ENCODE measurements around the gene SLC24A4. TPM values are rescaled to one million over a fixed set of nuclear protein-coding genes. Genes with fewer than 3 reads are reported as not detected.

The SLC24A4 gene
- total and polyA plus RNA-seq, 2 experiments from 2014 or later = 0.46 to 0.50 TPM

GRCh38 chr14:92542766-92543554, 220.0 kb downstream of the SLC24A4 start:
- Histone ChIP-seq H3K27ac (no peak overlapping the region), H3K36me3 (replicated peaks; ENCODE audit: insufficient read depth, low read depth) (no peaks in the 10 kb centered on the region), H3K4me2 (no peak overlapping the region), H3K9me2 (replicated peaks; ENCODE audit: insufficient read depth) (no peaks in the 10 kb centered on the region), H3K4me1 (ENCODE audit: insufficient read depth) (peaks cover 18% of the 10 kb centered on the region), H3K27me3 (no peaks in the 10 kb centered on the region), H4K20me1 (ENCODE audit: insufficient read depth, poor library complexity, severe bottlenecking) (no peaks in the 10 kb centered on the region), H2AFZ (no peak overlapping the region), H3K9me3 (ENCODE audit: low read depth) (no peaks in the 10 kb centered on the region), H3K79me2 (peaks cover 13% of the 10 kb centered on the region), H3K4me3 (no peak overlapping the region)
- TF ChIP-seq CTCF (IDR thresholded peaks at IDR 0.05; ENCODE audit: poor library complexity) = no peak
- TF ChIP-seq EZH2 (IDR thresholded peaks at IDR 0.05; ENCODE audit: borderline replicate concordance) = no peak
- WGBS (ENCODE audit: low lambda C conversion rate, missing lambda C conversion rate) = 72% methylated on average over 8 of the region's 8 CpGs
- no peak for DNase-seq (ENCODE audit: low spot score)

- H3K79me2 ChIP-seq = peaks cover 3% of the 10 kb centered on the region
- no peaks in the 10 kb centered on the region for H4K20me1 ChIP-seq (ENCODE audit: insufficient read depth, poor library complexity, severe bottlenecking)
- no peak overlapping the region for H3K4me2 ChIP-seq
- no peak overlapping the region for H2AFZ ChIP-seq
- TF ChIP-seq EZH2 (IDR thresholded peaks at IDR 0.05; ENCODE audit: borderline replicate concordance) (no peak), CTCF (IDR thresholded peaks at IDR 0.05; ENCODE audit: poor library complexity) (no peak), EZH2phosphoT487 (IDR thresholded peaks at IDR 0.05; ENCODE audit: low read depth, severe bottlenecking, unreplicated experiment) (no peak)
- WGBS (ENCODE audit: low lambda C conversion rate, missing lambda C conversion rate) = 83% methylated on average over 5 of the region's 6 CpGs
- H3K27ac ChIP-seq = no peak overlapping the region
- H3K9me3 ChIP-seq (ENCODE audit: low read depth) = no peaks in the 10 kb centered on the region
- no peaks in the 10 kb centered on the region for H3K9me2 ChIP-seq (replicated peaks; ENCODE audit: insufficient read depth)
- no peaks in the 10 kb centered on the region for H3K27me3 ChIP-seq
- DNase-seq (ENCODE audit: low spot score) = no peak
- H3K4me1 ChIP-seq (ENCODE audit: insufficient read depth) = peaks cover 10% of the 10 kb centered on the region
- no peaks in the 10 kb centered on the region for H3K36me3 ChIP-seq (replicated peaks; ENCODE audit: insufficient read depth, low read depth)
- no peak overlapping the region for H3K4me3 ChIP-seq
Measured at GRCh38 chr14:92544051-92544720, 221.2 kb downstream of the SLC24A4 start.

GRCh38 chr14:92546347-92547053, 223.5 kb downstream of the SLC24A4 start:
- no peaks in the 10 kb centered on the region for H3K79me2 ChIP-seq
- no peak overlapping the region for H3K4me2 ChIP-seq
- no peaks in the 10 kb centered on the region for H3K27me3 ChIP-seq
- 92% methylated on average over 7 of the region's 7 CpGs for WGBS (ENCODE audit: low lambda C conversion rate, missing lambda C conversion rate)
- H4K20me1 ChIP-seq (ENCODE audit: insufficient read depth, poor library complexity, severe bottlenecking) = no peaks in the 10 kb centered on the region
- H3K4me3 ChIP-seq = no peak overlapping the region
- TF ChIP-seq EZH2 (IDR thresholded peaks at IDR 0.05; ENCODE audit: borderline replicate concordance) (no peak), EZH2phosphoT487 (IDR thresholded peaks at IDR 0.05; ENCODE audit: low read depth, severe bottlenecking, unreplicated experiment) (no peak), CTCF (IDR thresholded peaks at IDR 0.05; ENCODE audit: poor library complexity) (no peak)
- H3K9me2 ChIP-seq (replicated peaks; ENCODE audit: insufficient read depth) = no peaks in the 10 kb centered on the region
- H2AFZ ChIP-seq = no peak overlapping the region
- DNase-seq (ENCODE audit: low spot score) = no peak
- no peaks in the 10 kb centered on the region for H3K4me1 ChIP-seq (ENCODE audit: insufficient read depth)
- no peaks in the 10 kb centered on the region for H3K9me3 ChIP-seq (ENCODE audit: low read depth)
- H3K36me3 ChIP-seq (replicated peaks; ENCODE audit: insufficient read depth, low read depth) = no peaks in the 10 kb centered on the region
- no peak overlapping the region for H3K27ac ChIP-seq

Data from hepatocyte (in vitro differentiated cells).